Glutamatergic neuron (in vitro differentiated cells): ENCODE data around the gene CDADC1. TPM values are rescaled to one million over a fixed set of nuclear protein-coding genes. Genes with fewer than 3 reads are reported as not detected.

ENCODE experiments used
- DNase-seq: peaks from one replicate; pipeline ENCODE4 v3.0.0; 2022
- H3K27ac Mint-ChIP-seq: one replicate; pipeline ENCODE4 v1.8.0; 2020; ENCODE audit warnings: mild to moderate bottlenecking, mixed read lengths, inconsistent platforms; ENCODE audit not compliant: unreplicated experiment
- H3K27me3 Mint-ChIP-seq: one replicate; pipeline ENCODE4 v1.8.0; 2020; ENCODE audit warnings: mild to moderate bottlenecking, moderate library complexity, mixed read lengths, inconsistent platforms; ENCODE audit not compliant: unreplicated experiment
- H3K36me3 Mint-ChIP-seq: one replicate; pipeline ENCODE4 v1.8.0; 2020; ENCODE audit warnings: mild to moderate bottlenecking, mixed read lengths, inconsistent platforms; ENCODE audit not compliant: unreplicated experiment
- H3K4me1 Mint-ChIP-seq: one replicate; pipeline ENCODE4 v1.8.0; 2020; ENCODE audit warnings: mild to moderate bottlenecking, low read depth, mixed read lengths, inconsistent platforms; ENCODE audit not compliant: unreplicated experiment
- H3K4me3 Mint-ChIP-seq: one replicate; pipeline ENCODE4 v1.8.0; 2020; ENCODE audit warnings: mild to moderate bottlenecking, mixed read lengths, inconsistent platforms; ENCODE audit not compliant: unreplicated experiment
- H3K9me3 Mint-ChIP-seq: one replicate; pipeline ENCODE4 v1.8.0; 2020; ENCODE audit warnings: mild to moderate bottlenecking, moderate library complexity, mixed read lengths, inconsistent platforms; ENCODE audit not compliant: unreplicated experiment
- CTCF ChIP-seq: fragments of 200-600 bp; sonication (generic); IDR thresholded peaks from one replicate; pipeline ENCODE4 v1.5.0; 2021; ENCODE audit not compliant: partially characterized antibody, unreplicated experiment
- total RNA-seq: library from RNA; stranded (reverse); fragmentation: NEBNext Ultra II Directional; extraction: Animal tissue kit (Norgen Biotek cat#: 25700); gene quantifications from one replicate; pipeline ENCODE4 v1.2.1, GENCODE V29; 2021; ENCODE audit not compliant: unreplicated experiment

CDADC1 gene
- total RNA-seq, 1 donor from 2014 or later: 4.3 TPM

GRCh38 chr13:49311816-49312215 is 64.1 kb downstream of the CDADC1 start:
- TF ChIP-seq CTCF: no peak
- no peak overlapping the region for H3K27ac Mint-ChIP-seq
- no peaks in the 10 kb centered on the region for H3K9me3 Mint-ChIP-seq
- H3K4me1 Mint-ChIP-seq: peaks cover 6% of the 10 kb centered on the region
- H3K36me3 Mint-ChIP-seq: no peaks in the 10 kb centered on the region
- no peak for DNase-seq
- H3K4me3 Mint-ChIP-seq: no peak overlapping the region
- no peaks in the 10 kb centered on the region for H3K27me3 Mint-ChIP-seq

GRCh38 chr13:49314344-49314882 is 66.7 kb downstream of the CDADC1 start:
- Mint-ChIP-seq H3K4me3 (no peak overlapping the region), H3K9me3 (no peaks in the 10 kb centered on the region)

GRCh38 chr13:49315036-49315565 is 67.4 kb downstream of the CDADC1 start:
- no peak overlapping the region for H3K4me3 Mint-ChIP-seq
- H3K27ac Mint-ChIP-seq: no peak overlapping the region
- H3K36me3 Mint-ChIP-seq: no peaks in the 10 kb centered on the region
- DNase-seq: no peak
- TF ChIP-seq CTCF: no peak
- no peaks in the 10 kb centered on the region for H3K9me3 Mint-ChIP-seq
- no peaks in the 10 kb centered on the region for H3K27me3 Mint-ChIP-seq
- peaks cover 3% of the 10 kb centered on the region for H3K4me1 Mint-ChIP-seq

More at GRCh38 chr13:49314344-49314882, 66.7 kb downstream of the CDADC1 start:
- no peaks in the 10 kb centered on the region for H3K27me3 Mint-ChIP-seq
- no peak for TF ChIP-seq CTCF
- H3K4me1 Mint-ChIP-seq: peaks cover 6% of the 10 kb centered on the region
- no peak for DNase-seq
- H3K36me3 Mint-ChIP-seq: no peaks in the 10 kb centered on the region
- no peak overlapping the region for H3K27ac Mint-ChIP-seq

DNA sequence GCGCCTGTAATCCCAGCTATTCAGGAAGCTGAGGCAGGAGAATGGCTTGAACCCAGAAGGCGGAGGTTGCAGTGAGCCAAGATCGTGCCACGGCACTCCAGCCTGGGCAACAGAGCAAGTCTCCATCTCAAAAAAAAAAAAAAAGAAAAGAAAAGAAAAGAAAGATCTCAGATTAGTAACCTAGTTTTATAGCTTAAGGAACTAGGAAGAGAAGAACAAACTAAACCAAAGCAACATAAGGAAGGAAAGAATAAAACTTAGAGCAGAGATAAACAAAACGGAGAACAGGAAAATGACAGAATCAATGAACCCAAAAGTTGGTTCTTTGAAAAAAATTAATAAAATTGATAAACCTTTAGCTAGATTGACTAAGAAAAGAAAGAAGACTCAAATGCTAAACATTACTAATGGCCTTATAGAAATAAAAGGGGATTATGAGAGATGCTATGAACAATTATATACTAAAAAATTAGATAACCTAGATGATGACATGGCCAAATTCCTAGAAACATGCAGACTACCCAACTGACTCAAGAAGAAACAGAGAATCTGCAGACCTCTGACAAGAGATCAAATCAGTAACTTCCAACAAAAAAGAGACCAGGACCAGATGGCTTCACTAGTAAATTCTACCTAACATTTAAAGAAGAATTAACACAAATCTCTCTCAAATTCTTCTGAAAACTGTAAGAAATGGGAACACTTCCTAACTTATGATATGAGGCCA is 68.2 kb downstream of the CDADC1 start:
- Mint-ChIP-seq H3K4me1 (peaks cover under 1% of the 10 kb centered on the region), H3K9me3 (no peaks in the 10 kb centered on the region), H3K27ac (no peak overlapping the region), H3K4me3 (no peak overlapping the region), H3K27me3 (no peaks in the 10 kb centered on the region), H3K36me3 (no peaks in the 10 kb centered on the region)
- TF ChIP-seq CTCF: no peak
- DNase-seq: no peak

- no peak overlapping the region for H3K27ac Mint-ChIP-seq
- no peaks in the 10 kb centered on the region for H3K27me3 Mint-ChIP-seq
- no peak overlapping the region for H3K4me3 Mint-ChIP-seq
- no peak for DNase-seq
- no peaks in the 10 kb centered on the region for H3K9me3 Mint-ChIP-seq
- no peaks in the 10 kb centered on the region for H3K4me1 Mint-ChIP-seq
- H3K36me3 Mint-ChIP-seq: no peaks in the 10 kb centered on the region
- TF ChIP-seq CTCF: no peak
Observed at GRCh38 chr13:49319551-49319950, 71.8 kb downstream of the CDADC1 start.
